WTC11 (cell line): ENCODE results near the gene OR3A3. TPM values are rescaled to one million over a fixed set of nuclear protein-coding genes. Genes with fewer than 3 reads are reported as not detected.
"Not testable (repeated sequence)": the region's sequence is repeated elsewhere in the genome, so short reads cannot be mapped to it uniquely, and the experiment has no call there.

Experiments
- ATAC-seq: fragments of 200-7000 bp; cut with Tn5 transposase; 2 replicates; pipeline ENCODE4 v1.10.0; 2021; ENCODE audit warnings: mild to moderate bottlenecking, moderate library complexity
- Bru-seq: library from RNA; stranded (reverse); fragments of 400-500 nt; gene quantifications from one replicate; lab custom pipeline; 2021; lab: Mats Ljungman, UMichigan
- CTCF ChIA-PET: fragments of 300-600 bp; sonication (Branson Sonifier 250); formaldehyde crosslinking; loops from one replicate; lab custom pipeline; 2021; ENCODE audit warnings: antibody characterized with exemption; lab: Charles Lee
- POLR2A ChIA-PET: fragments of 350-600 bp; sonication (Branson Sonifier 250); formaldehyde crosslinking; loops from one replicate; lab custom pipeline; 2021; ENCODE audit warnings: antibody characterized with exemption; lab: Charles Lee
- DNase-seq: peaks from one replicate; pipeline ENCODE4 v3.0.0; 2021; ENCODE audit warnings: low spot score
- H3K27ac Mint-ChIP-seq: 2 replicates; pipeline ENCODE4 v1.8.0; 2021; ENCODE audit warnings: mixed read lengths
- H3K27me3 Mint-ChIP-seq: 2 replicates; pipeline ENCODE4 v1.8.0; 2021; ENCODE audit warnings: low read depth, mild to moderate bottlenecking, moderate library complexity, mixed read lengths
- H3K36me3 Mint-ChIP-seq: 2 replicates; pipeline ENCODE4 v1.8.0; 2021; ENCODE audit warnings: mixed read lengths
- H3K4me1 Mint-ChIP-seq: 2 replicates; pipeline ENCODE4 v1.8.0; 2022; ENCODE audit warnings: mixed read lengths
- H3K4me3 Mint-ChIP-seq: 2 replicates; pipeline ENCODE4 v1.8.0; 2021; ENCODE audit warnings: mild to moderate bottlenecking, moderate library complexity, mixed read lengths
- H3K9me3 Mint-ChIP-seq: 2 replicates; pipeline ENCODE4 v1.8.0; 2021; ENCODE audit warnings: mixed read lengths
- AFF4 ChIP-seq: sonication (generic); formaldehyde crosslinking; IDR thresholded peaks from 2 replicates; pipeline ENCODE4 v1.8.1; 2023; ENCODE audit warnings: mild to moderate bottlenecking, missing genetic modification reagents, borderline replicate concordance
- AR ChIP-seq: fragments of 250-450 bp; sonication (Bioruptor Pico); IDR thresholded peaks from 2 replicates; pipeline ENCODE4 v1.9.0; 2021; ENCODE audit warnings: mild to moderate bottlenecking
- CREB1 ChIP-seq: sonication (generic); formaldehyde crosslinking; IDR thresholded peaks from 2 replicates; pipeline ENCODE4 v1.8.0; 2023; ENCODE audit warnings: mild to moderate bottlenecking, missing genetic modification reagents
- ELF4 ChIP-seq: sonication (generic); formaldehyde crosslinking; IDR thresholded peaks from 2 replicates; pipeline ENCODE4 v1.8.1; 2022; ENCODE audit warnings: low read depth, mild to moderate bottlenecking, moderate library complexity, missing genetic modification reagents
- FOXJ3 ChIP-seq: sonication (generic); formaldehyde crosslinking; IDR thresholded peaks from 2 replicates; pipeline ENCODE4 v1.9.0; 2021; ENCODE audit warnings: missing genetic modification reagents, mild to moderate bottlenecking, borderline replicate concordance
- GABPB1 ChIP-seq: sonication (generic); formaldehyde crosslinking; IDR thresholded peaks from 2 replicates; pipeline ENCODE4 v1.8.1; 2023; ENCODE audit warnings: mild to moderate bottlenecking, missing genetic modification reagents
- GTF2I ChIP-seq: fragments of 250-450 bp; sonication (Bioruptor Pico); conservative IDR thresholded peaks from 2 replicates; pipeline ENCODE4 v1.4.0; 2021; ENCODE audit warnings: mild to moderate bottlenecking
- IRF2 ChIP-seq: sonication (generic); formaldehyde crosslinking; IDR thresholded peaks from 2 replicates; pipeline ENCODE4 v1.8.0; 2022; ENCODE audit warnings: low read depth, missing genetic modification reagents, borderline replicate concordance
- JAZF1 ChIP-seq: fragments of 250-450 bp; sonication (Bioruptor Pico); IDR thresholded peaks from 2 replicates; pipeline ENCODE4 v1.9.0; 2021; ENCODE audit warnings: moderate library complexity, mild to moderate bottlenecking, inconsistent platforms
- JUN ChIP-seq: sonication (generic); formaldehyde crosslinking; IDR thresholded peaks from 2 replicates; pipeline ENCODE4 v1.8.0; 2023; ENCODE audit warnings: mild to moderate bottlenecking, missing genetic modification reagents
- NR1H2 ChIP-seq: sonication (generic); formaldehyde crosslinking; IDR thresholded peaks from 2 replicates; pipeline ENCODE4 v1.9.0; 2021; ENCODE audit warnings: mild to moderate bottlenecking, moderate library complexity, missing genetic modification reagents
- PRDM15 ChIP-seq: sonication (generic); formaldehyde crosslinking; IDR thresholded peaks from 2 replicates; pipeline ENCODE4 v1.8.0; 2022; ENCODE audit warnings: missing genetic modification reagents
- ZNF121 ChIP-seq: sonication (generic); formaldehyde crosslinking; IDR thresholded peaks from 2 replicates; pipeline ENCODE4 v1.8.0; 2023; ENCODE audit warnings: missing genetic modification reagents
- ZNF138 ChIP-seq: sonication (generic); formaldehyde crosslinking; conservative IDR thresholded peaks from 2 replicates; pipeline ENCODE4 v1.8.1; 2022; ENCODE audit warnings: mild to moderate bottlenecking, moderate library complexity, missing genetic modification reagents
- ZNF263 ChIP-seq: sonication (generic); formaldehyde crosslinking; IDR thresholded peaks from 2 replicates; pipeline ENCODE4 v1.8.1; 2022; ENCODE audit warnings: low read depth, mild to moderate bottlenecking, moderate library complexity, missing genetic modification reagents
- ZNF317 ChIP-seq: sonication (generic); formaldehyde crosslinking; IDR thresholded peaks from 2 replicates; pipeline ENCODE4 v1.8.1; 2023; ENCODE audit warnings: low read depth, mild to moderate bottlenecking, moderate library complexity, missing genetic modification reagents, borderline replicate concordance
- ZNF425 ChIP-seq: fragments of 250-450 bp; sonication (Bioruptor Pico); conservative IDR thresholded peaks from 2 replicates; pipeline ENCODE4 v1.9.0; 2021; ENCODE audit warnings: mild to moderate bottlenecking
- ZSCAN18 ChIP-seq: fragments of 250-450 bp; sonication (Bioruptor Pico); IDR thresholded peaks from 2 replicates; pipeline ENCODE4 v2.1.2; 2022; ENCODE audit warnings: mild to moderate bottlenecking, moderate library complexity
- long read RNA-seq, 3 experiments: library from RNA in 1 of 3; library from capped mRNA in 1 of 3; library from polyadenylated mRNA in 1 of 3; unstranded in 2 of 3; stranded (forward) in 1 of 3; transcript quantifications; one replicate each; pipeline ENCODE4 v2.0.0, GENCODE V29; 2021
- total RNA-seq: library from RNA; stranded (reverse); gene quantifications from 3 replicates; pipeline ENCODE4 v1.2.3, GENCODE V29; 2021

Gene OR3A3
- total RNA-seq: not detected in 3 replicates
- Bru-seq, nascent RNA: not detected
- long read RNA-seq, experiment 1: 0 reads
- long read RNA-seq, experiment 2: 0 reads
- long read RNA-seq, experiment 3: 0 reads

- Mint-ChIP-seq H3K36me3 (peaks cover 14% of the 10 kb centered on the region), H3K9me3 (peaks cover 34% of the 10 kb centered on the region), H3K27ac (no peak within 1 kb of the TSS), H3K4me1 (no peaks in the 10 kb centered on the region), H3K4me3 (no peak within 1 kb of the TSS), H3K27me3 (peaks cover 13% of the 10 kb centered on the region)
- CTCF ChIA-PET: no interaction called here
- no peak for DNase-seq
- ATAC-seq: no peak
- POLR2A ChIA-PET: no interaction called here
- no peak for TF ChIP-seq IRF2
- no peak for TF ChIP-seq FOXJ3 (CRISPR knock-in tag)
- no peak for TF ChIP-seq ELF4 (CRISPR knock-in tag)
These were observed at the start of gene OR3A3 for GRCh38 chr17:3411070-3411469. TSS of gene OR3A3 (plus strand) at chr17:3411370.

- H3K27ac Mint-ChIP-seq, H3K4me1 Mint-ChIP-seq, H3K4me3 Mint-ChIP-seq, CTCF ChIA-PET, ATAC-seq, DNase-seq, POLR2A ChIA-PET: not testable (repeated sequence)
- Mint-ChIP-seq H3K9me3 (peaks cover 66% of the 10 kb centered on the region), H3K36me3 (peaks cover 25% of the 10 kb centered on the region), H3K27me3 (peaks cover 26% of the 10 kb centered on the region)
These were observed 40.0 kb upstream of the OR3A3 start for GRCh38 chr17:3371167-3371566.

GRCh38 chr17:3378321-3378720, 32.8 kb upstream of the OR3A3 start:
- Mint-ChIP-seq H3K27ac (no peak overlapping the region), H3K9me3 (peaks cover 37% of the 10 kb centered on the region), H3K36me3 (peaks cover 12% of the 10 kb centered on the region), H3K4me1 (0 out of 2 replicates have a peak, but pooled peaks cover 2% of the 10 kb centered on the region), H3K27me3 (peaks cover 17% of the 10 kb centered on the region), H3K4me3 (no peak overlapping the region)
- DNase-seq (no peak), ATAC-seq (no peak)
- ChIA-PET POLR2A (no interaction called here), CTCF (no interaction called here)
- TF ChIP-seq ZSCAN18 (CRISPR knock-in tag) (no peak), ZNF121 (no peak), CREB1 (CRISPR knock-in tag) (no peak), IRF2 (no peak), JUN (no peak), ZNF263 (CRISPR knock-in tag) (no peak), NR1H2 (CRISPR knock-in tag) (no peak), AR (CRISPR knock-in tag) (no peak), PRDM15 (CRISPR knock-in tag) (no peak), ZNF138 (CRISPR knock-in tag) (no peak), AFF4 (no peak), ZNF425 (CRISPR knock-in tag) (no peak), GTF2I (CRISPR knock-in tag) (no peak), JAZF1 (CRISPR knock-in tag) (no peak), GABPB1 (no peak), ZNF317 (CRISPR knock-in tag) (no peak)
